Fibroblast of the aortic adventitia (primary cell): ENCODE results near the gene HERPUD1. TPM values are rescaled to one million over a fixed set of nuclear protein-coding genes. Genes with fewer than 3 reads are reported as not detected.
A peak's percentile ranks its signal among the peaks of the same experiment; 100 is the strongest.

Experiments
- DNase-seq: peaks from one replicate; pipeline ENCODE4 v3.0.0-alpha.2; 2010; ENCODE audit warnings: low read depth
- H3K4me3 ChIP-seq: 2 replicates; pipeline ENCODE4 v1.5.1; 2011; ENCODE audit warnings: low read depth, mild to moderate bottlenecking, control low read depth, low read length, moderate library complexity
- total RNA-seq: library from RNA; depleted of rRNA; stranded (reverse); fragments of >200 nt; gene quantifications from 2 replicates; pipeline ENCODE4 v1.2.3, GENCODE V29; 2012; ENCODE audit warnings: low replicate concordance
- TF ChIP-seq, protein P1 (sequence below): IDR thresholded peaks from 2 replicates; pipeline ENCODE4 v1.5.1; 2011; ENCODE audit warnings: mild to moderate bottlenecking, low read length, control low read depth, inconsistent platforms; ENCODE audit not compliant: insufficient read depth

The HERPUD1 gene
- total RNA-seq, 1 donor: 151 TPM

DNA sequence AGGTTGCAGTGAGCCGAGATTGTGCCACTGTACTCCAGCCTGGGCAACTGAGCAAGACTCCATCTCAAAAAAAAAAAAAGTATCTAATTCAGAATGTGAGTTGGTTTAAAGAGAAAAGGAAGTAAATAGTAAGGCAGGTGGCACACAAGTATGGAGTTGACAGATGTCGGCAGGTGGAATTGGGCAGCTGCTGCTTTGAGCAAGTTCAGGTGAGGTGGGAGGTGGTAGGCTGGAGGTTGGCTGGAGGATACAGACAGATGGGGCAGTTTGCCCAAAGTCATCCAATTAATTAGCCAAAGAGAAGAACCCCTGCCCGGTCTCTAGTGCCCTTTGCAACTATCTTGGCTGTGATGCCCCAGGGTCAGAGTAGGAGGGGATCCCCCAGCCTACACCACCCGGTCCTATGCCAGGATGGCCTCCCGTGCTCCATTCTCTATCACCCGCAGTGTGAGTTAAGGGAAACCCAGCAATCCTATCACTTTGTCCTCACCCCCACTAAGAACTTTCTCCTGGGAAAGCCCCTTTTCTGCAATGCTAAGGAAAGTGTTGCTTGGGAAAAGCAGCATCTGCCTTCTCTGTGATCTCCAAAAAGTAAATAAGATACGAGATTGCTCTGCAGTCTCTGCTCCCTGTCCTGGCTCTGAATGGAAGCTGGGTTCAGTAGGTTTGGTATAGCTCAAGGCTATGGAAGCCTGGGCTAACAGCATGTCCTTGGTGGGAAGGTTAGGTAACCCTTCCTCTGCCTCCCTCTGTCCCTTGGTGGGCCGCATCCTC is 34.7 kb upstream of the HERPUD1 start:
- TF ChIP-seq, protein P1, sequence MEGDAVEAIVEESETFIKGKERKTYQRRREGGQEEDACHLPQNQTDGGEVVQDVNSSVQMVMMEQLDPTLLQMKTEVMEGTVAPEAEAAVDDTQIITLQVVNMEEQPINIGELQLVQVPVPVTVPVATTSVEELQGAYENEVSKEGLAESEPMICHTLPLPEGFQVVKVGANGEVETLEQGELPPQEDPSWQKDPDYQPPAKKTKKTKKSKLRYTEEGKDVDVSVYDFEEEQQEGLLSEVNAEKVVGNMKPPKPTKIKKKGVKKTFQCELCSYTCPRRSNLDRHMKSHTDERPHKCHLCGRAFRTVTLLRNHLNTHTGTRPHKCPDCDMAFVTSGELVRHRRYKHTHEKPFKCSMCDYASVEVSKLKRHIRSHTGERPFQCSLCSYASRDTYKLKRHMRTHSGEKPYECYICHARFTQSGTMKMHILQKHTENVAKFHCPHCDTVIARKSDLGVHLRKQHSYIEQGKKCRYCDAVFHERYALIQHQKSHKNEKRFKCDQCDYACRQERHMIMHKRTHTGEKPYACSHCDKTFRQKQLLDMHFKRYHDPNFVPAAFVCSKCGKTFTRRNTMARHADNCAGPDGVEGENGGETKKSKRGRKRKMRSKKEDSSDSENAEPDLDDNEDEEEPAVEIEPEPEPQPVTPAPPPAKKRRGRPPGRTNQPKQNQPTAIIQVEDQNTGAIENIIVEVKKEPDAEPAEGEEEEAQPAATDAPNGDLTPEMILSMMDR: no peak
- DNase-seq: no peak
- no peak overlapping the region for H3K4me3 ChIP-seq

DNA sequence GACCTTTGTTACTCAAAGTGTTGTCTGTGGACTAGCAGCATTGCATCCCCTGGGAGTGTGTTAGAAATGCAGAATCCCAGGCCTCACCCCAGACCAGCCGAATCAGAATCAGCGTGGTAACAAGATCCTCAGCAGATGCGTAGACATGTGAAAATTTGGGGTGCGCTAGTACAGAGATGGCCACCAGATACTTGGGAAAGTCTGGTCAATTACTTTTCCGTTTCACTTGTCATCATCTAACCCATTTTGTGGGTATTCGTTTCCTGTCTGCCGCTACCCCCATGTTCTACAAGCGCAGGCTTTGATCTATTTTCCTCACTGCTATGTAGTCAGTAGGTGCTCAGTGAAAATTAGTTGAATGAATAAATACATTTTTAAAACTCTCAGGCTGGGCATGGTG is 33.1 kb upstream of the HERPUD1 start:
- no peak for DNase-seq
- H3K4me3 ChIP-seq: no peak overlapping the region
- TF ChIP-seq, protein P1: no peak

DNA sequence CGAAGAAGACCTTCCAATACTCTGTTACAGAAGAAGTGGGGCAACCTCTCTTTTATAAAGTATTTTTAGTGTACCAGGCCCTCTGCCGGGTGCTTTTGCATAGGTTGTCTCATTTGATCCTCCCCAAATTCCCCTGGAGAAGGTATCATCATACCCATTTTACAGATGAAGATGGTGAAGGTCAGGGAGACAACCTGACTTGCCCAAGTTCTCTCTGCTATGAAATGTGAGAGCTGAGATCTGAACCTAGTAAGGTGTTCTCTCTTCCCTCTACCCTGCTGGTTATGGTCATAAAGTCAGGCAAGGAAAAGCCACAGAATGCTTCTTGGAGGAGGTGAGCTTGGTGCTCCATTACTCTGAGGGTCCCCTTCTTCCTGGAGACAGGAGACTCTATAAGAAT is 28.1 kb upstream of the HERPUD1 start:
- H3K4me3 ChIP-seq: no peak overlapping the region
- TF ChIP-seq, protein P1: no peak
- DNase-seq: no peak

DNA sequence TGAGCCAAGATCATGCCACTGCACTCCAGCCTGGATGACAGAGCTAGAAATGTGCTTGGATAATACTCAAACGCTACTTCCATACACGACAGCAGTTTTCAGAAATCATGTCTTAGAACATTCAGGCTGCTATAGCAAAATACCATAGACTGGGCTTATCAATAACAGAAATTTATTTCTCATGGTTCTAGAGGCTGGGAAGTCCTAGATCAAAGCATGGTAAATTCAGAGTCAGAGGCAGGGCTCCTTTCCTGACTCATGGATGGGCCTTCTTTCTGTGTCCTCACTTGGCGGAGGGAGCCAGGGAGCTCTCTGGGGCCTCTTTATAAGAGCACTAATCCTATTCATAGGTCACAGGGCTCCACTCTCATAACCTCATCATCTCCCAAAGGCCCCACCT is 24.5 kb upstream of the HERPUD1 start:
- H3K4me3 ChIP-seq: no peak overlapping the region
- TF ChIP-seq, protein P1: no peak
- no peak for DNase-seq

DNA sequence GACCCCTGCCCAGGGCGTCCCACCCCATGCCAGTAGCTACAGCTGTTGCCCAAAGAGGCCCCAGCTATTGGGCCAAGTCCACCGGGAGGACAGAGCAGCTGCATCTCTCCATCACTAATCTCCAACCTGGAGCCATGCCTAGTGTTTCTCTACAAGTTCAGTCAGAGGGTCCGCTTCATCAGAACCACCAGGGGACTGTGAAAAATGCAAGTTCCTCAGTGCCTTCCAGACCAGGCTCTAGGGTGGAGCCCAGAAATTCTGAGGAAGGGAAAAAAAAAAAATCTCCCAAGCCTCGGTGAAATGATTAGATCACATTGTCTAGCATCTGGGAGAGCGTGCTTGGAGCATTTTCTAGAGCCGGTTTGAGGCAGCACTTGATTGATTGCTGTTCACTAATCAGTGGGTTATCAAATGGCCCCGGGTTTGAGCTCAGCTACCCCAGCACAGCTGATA is 22.4 kb upstream of the HERPUD1 start:
- TF ChIP-seq, protein P1: peak; percentile 18
- DNase-seq: peak; percentile 54
- no peak overlapping the region for H3K4me3 ChIP-seq

DNA sequence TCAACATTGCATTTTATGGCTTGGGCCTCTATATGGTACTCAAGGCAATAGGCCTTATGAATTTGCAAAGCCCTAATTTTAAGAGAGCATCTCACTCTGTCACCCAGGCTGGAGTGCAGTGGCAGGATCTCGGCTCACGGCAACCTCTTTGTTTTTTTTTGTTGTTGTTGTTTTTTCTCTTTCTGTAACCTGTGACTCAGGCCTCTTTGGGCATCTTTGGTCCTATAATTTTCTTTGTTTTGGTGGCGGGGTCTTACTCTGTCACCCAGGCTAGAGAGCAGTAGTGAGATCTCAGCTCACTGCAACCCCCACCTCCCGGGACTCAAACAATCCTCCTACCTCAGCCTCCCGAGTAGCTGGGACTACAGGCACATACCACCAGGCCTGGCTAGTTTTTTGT is 21.8 kb upstream of the HERPUD1 start:
- DNase-seq: no peak
- H3K4me3 ChIP-seq: no peak overlapping the region
- TF ChIP-seq, protein P1: no peak
